T-helper 22 cell (primary cell): ENCODE measurements around the gene PGBD2.
"Not testable (repeated sequence)": the region's sequence is repeated elsewhere in the genome, so short reads cannot be mapped to it uniquely, and the experiment has no call there.

Experiments used
- DNase-seq: peaks from one replicate; pipeline ENCODE4 v3.0.0-alpha.2; 2020; ENCODE audit warnings: low read depth

Gene PGBD2

GRCh38 chr1:248886237-248886895 is 19.7 kb upstream of the PGBD2 start:
- DNase-seq = no peak

GRCh38 chr1:248889914-248890243 is 16.2 kb upstream of the PGBD2 start:
- DNase-seq = not testable (repeated sequence)

DNA sequence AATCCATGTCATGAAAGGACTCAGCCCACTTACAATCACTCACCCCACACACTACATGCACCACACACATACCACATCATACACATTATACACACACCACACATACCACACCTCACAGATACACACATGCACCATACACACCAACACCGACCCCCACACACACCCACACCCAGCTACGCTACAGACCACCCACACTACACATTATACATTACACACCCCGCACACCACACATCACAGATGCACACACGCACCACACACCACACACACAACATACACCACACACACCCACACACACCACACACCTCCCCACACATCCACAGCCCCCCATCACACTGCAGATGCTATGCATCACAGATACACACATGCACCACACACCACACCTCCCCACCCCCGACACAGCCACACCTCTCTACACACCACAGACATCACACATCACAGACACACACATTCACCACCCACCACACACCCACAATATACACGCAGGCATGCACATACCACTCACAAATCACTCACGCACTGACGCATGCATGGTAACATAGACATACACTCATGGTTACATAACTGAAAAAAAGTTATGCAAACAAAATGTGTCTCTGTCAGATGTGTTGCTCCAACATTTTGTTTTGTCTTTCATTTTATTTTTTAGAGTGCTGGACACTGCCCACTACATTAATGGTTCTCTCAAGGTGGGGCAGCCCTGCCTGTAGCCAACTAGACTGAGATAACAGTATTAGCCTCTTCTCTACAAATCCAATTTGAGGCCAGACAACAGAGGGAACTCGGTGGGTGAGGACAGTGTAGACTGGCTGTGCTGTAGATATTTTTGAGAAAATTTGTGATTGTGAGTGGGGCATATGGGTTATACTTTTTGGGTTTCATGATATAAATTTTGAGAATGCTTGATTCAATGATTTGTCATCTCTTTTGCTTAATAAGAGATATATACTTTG is 15.2 kb upstream of the PGBD2 start:
- DNase-seq = no peak

GRCh38 chr1:248891758-248892157 is 14.3 kb upstream of the PGBD2 start:
- no peak for DNase-seq

DNA sequence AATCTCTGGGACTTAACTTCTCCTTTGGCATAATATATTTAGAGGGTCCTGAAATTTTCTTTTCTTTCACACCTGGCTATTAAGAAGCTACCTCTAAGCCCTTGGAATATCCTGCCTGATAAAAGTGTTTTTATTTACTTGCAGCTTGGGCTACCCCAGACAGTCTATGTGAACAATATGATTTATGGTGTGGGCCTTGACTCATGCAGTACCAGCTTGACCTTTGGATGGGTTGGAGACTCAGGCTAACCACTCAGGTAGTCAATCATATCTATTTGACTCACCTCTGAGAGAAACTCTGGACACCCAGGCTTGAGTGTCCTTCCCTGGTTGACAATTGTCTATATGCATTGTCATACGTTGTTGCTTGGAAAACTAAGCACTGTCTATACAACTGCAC is 13.4 kb upstream of the PGBD2 start:
- DNase-seq = no peak

DNA sequence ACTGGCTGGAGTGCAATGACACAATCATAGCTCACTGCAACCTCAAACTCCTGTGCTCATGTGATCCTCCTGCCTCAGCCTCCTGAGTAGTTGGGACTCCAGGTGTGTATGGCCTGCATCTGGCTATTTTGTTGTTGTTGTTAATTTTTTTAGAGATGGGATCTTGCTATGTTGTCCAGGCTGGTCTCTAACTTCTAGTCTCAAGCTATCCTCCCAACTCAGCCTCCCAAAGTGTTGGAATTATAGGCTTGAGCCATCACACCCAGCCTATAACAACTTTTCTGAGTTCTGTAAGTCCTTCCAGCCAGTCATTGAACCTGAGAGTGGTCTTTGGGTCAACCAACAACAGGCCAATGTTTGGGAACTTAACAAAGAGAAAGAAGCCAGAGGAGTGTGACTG is 11.2 kb upstream of the PGBD2 start:
- no peak for DNase-seq

- DNase-seq = no peak
These were observed 8.4 kb upstream of the PGBD2 start for GRCh38 chr1:248897412-248898337.

DNA sequence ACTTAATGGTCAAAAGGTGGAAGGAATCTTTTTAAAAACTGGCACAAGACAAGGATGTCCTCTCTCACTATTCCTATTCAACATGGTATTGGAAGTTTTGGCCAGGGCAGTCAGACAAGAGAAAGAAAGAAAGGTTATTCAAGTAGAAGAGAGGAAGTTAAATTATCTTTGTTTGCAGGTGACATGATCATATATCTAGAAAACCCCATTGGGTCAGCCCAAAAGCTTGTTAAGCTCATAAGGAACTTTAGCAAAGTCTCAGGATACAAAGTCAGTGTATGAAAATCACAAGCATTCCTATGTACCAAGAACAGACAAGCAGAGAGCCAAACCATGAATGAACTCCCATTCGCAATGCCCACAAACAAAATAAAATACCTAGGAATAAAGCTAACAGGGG is 5.4 kb upstream of the PGBD2 start:
- DNase-seq = no peak

GRCh38 chr1:248901578-248901977 is 4.5 kb upstream of the PGBD2 start:
- DNase-seq = no peak

- DNase-seq = no peak
These were observed 1.4 kb upstream of the PGBD2 start for GRCh38 chr1:248904437-248905216.

- no peak for DNase-seq
These were observed 400 bp upstream of the PGBD2 start for GRCh38 chr1:248905662-248906008.

GRCh38 chr1:248906753-248907661 is 972 bp downstream of the PGBD2 start:
- no peak for DNase-seq

- DNase-seq = no peak
These were observed 4.7 kb downstream of the PGBD2 start for GRCh38 chr1:248910761-248911160.

DNA sequence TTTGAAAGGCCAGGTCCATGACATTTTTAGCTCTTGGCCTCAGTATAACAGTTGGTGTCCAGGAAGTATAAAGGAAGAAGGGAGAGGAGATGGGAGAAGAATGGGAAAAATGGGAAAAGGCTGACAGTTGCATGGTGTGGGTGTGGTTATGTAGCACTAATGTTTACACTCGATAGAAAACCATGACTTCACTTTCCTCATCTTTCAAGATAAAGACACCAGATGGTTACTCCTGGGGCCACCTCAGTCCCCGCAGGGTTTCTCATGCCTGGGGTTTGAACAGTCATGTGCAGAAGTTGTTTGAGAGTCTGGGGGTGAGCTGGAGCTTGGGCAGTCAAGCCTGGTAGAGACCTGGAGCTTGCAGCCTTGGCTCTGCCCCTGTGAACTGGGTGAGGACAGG is 7.9 kb downstream of the PGBD2 start:
- no peak for DNase-seq

GRCh38 chr1:248914796-248915381 is 8.9 kb downstream of the PGBD2 start:
- no peak for DNase-seq

- DNase-seq = no peak
These were observed 12.1 kb downstream of the PGBD2 start for GRCh38 chr1:248918131-248918530.

DNA sequence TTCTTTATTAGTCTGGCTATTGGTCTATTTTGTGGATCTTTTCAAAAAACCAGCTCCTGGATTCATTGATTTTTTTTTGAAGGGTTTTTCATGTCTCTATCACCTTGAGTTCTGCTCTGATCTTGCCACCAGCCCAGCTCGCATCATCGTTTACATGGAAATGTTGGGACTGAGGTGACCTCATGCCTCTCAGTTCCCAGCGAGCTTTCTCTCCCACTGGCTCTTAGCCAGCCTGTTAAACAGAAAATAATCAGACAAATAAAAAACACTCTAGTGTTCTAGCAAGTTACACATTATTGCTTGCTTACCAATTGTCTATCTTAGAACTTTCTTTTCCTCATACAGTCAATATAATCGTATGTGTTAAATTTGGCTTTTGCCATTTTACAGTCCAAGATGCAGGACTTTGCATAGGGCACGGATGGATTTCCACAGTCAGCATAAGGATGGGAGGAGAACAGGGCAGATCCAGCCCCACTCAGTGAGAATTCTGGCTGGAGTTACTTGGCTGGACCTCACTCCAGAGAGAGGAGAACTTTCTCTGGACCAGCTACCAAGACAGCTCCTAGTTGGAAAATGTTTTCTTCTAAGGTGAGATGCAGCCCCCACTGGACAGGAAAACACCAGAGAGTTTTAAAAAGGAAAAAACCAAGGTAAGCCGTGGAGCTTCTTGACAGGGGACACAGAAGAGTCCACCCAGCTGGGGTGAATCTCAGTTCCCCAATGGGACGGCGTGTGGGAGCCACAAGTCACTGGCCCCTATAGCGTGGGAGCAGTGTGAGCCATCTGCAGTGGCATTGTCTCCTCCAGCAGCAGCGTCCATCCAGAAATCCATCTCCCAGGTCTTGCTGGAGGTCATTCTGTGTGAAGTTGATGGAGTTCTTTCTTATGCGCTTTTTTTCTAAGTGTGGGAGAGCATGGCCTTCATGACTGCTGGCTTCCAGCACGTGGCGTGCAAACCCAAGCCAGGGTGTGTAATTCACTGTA is 17.6 kb downstream of the PGBD2 start:
- no peak for DNase-seq

GRCh38 chr1:248924696-248925532 is 18.9 kb downstream of the PGBD2 start:
- peak; percentile 8 for DNase-seq
